H1 (cell line): Measurements from ENCODE around the gene CPNE5.

Source experiments
- CTCF ChIP-seq, 3 experiments: IDR thresholded peaks; 1 replicate in 2 of 3; 2 replicates in 1 of 3; pipeline versions ENCODE4 v1.5.1 to v1.6.1; 2011; ENCODE audit warnings: low read length in 3 of 3, mild to moderate bottlenecking in 3 of 3, inconsistent platforms in 2 of 3, low read depth in 1 of 3, moderate library complexity in 1 of 3; ENCODE audit not compliant: insufficient read depth in 1 of 3; ENCODE audit errors: control extremely low read depth in 1 of 3
- EZH2 ChIP-seq: fragments of 200-600 bp; sonication (generic); IDR thresholded peaks from 2 replicates; pipeline ENCODE4 v1.7.1; 2012; ENCODE audit warnings: low read depth, mild to moderate bottlenecking, moderate library complexity, low read length, inconsistent platforms; ENCODE audit not compliant: severe bottlenecking
- JUND ChIP-seq: IDR thresholded peaks from 2 replicates; pipeline ENCODE4 v1.6.1; 2011; ENCODE audit warnings: mild to moderate bottlenecking, improper control_type of control experiment, low read length
- MAFK ChIP-seq: IDR thresholded peaks from 2 replicates; pipeline ENCODE4 v1.6.1; 2012; ENCODE audit warnings: low read depth, mild to moderate bottlenecking, improper control_type of control experiment, low read length
- PHF8 ChIP-seq: fragments of 200-600 bp; sonication (generic); conservative IDR thresholded peaks from 2 replicates; pipeline ENCODE4 v1.7.1; 2012; ENCODE audit warnings: low read depth, mild to moderate bottlenecking, inconsistent platforms, low read length, moderate library complexity
- POLR2A ChIP-seq, 2 experiments: IDR thresholded peaks; 1 replicate in 1 of 2; 2 replicates in 1 of 2; pipeline ENCODE4 v1.6.1; 2011; ENCODE audit warnings: low read depth in 2 of 2, low read length in 2 of 2, mild to moderate bottlenecking in 2 of 2; ENCODE audit errors: control extremely low read depth in 1 of 2
- POLR2AphosphoS5 ChIP-seq: IDR thresholded peaks from 2 replicates; pipeline ENCODE4 v1.6.1; 2011; ENCODE audit warnings: low read depth, low read length
- POU5F1 ChIP-seq: IDR thresholded peaks from 2 replicates; pipeline ENCODE4 v1.6.1; 2011; ENCODE audit warnings: low read depth, mild to moderate bottlenecking, low read length, moderate library complexity
- RXRA ChIP-seq: IDR thresholded peaks from 2 replicates; pipeline ENCODE4 v1.6.1; 2011; ENCODE audit warnings: low read depth, mild to moderate bottlenecking, low read length, moderate library complexity; ENCODE audit not compliant: insufficient read depth
- YY1 ChIP-seq: IDR thresholded peaks from 2 replicates; pipeline ENCODE4 v1.6.1; 2011; ENCODE audit warnings: low read depth, mild to moderate bottlenecking, low read length
- ZNF274 ChIP-seq: IDR thresholded peaks from 2 replicates; pipeline ENCODE4 v1.7.0; 2012; ENCODE audit warnings: low read length, borderline replicate concordance; ENCODE audit errors: extremely low read depth
- TF ChIP-seq, protein P1 (sequence below): IDR thresholded peaks from 2 replicates; pipeline ENCODE4 v1.6.1; 2012; ENCODE audit warnings: inconsistent platforms

GRCh38 chr6:36713846-36714245, 125.4 kb downstream of the CPNE5 start:
- TF ChIP-seq POLR2A (IDR thresholded peaks at IDR 0.05; ENCODE audit: control extremely low read depth in 1 of 2, low read depth in 2 of 2, low read length in 2 of 2) (no peak), POLR2AphosphoS5 (no peak), PHF8 (no peak), MAFK (no peak), RXRA (no peak), YY1 (no peak), CTCF (IDR thresholded peaks at IDR 0.05; ENCODE audit: control extremely low read depth in 1 of 3, insufficient read depth in 1 of 3, low read depth in 1 of 3, low read length in 3 of 3) (no peak), POU5F1 (no peak), ZNF274 (no peak), JUND (no peak), EZH2 (no peak)
- TF ChIP-seq, protein P1, sequence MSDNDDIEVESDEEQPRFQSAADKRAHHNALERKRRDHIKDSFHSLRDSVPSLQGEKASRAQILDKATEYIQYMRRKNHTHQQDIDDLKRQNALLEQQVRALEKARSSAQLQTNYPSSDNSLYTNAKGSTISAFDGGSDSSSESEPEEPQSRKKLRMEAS, result no peak
